Immature natural killer cell (primary cell): ENCODE results near the gene CNTN5. TPM values are rescaled to one million over a fixed set of nuclear protein-coding genes. Genes with fewer than 3 reads are reported as not detected.

Experiments used
- DNase-seq, 3 donors: peaks; one replicate each; pipeline ENCODE4 v3.0.0; 2022; ENCODE audit warnings: mixed read lengths in 1 of 3
- H3K27ac Mint-ChIP-seq, 6 donors: one replicate each; pipeline ENCODE4 v1.8.0; 2020; ENCODE audit warnings: mixed read lengths in 6 of 6, mild to moderate bottlenecking in 5 of 6, inconsistent platforms in 4 of 6, moderate library complexity in 3 of 6
- H3K27me3 Mint-ChIP-seq, 3 donors: one replicate each; pipeline ENCODE4 v1.8.0; 2020 to 2021; ENCODE audit warnings: low read depth in 3 of 3, mild to moderate bottlenecking in 3 of 3, mixed read lengths in 3 of 3, moderate library complexity in 3 of 3, inconsistent platforms in 1 of 3
- H3K36me3 Mint-ChIP-seq, 3 donors: one replicate each; pipeline ENCODE4 v1.8.0; 2020; ENCODE audit warnings: mixed read lengths in 3 of 3, inconsistent platforms in 2 of 3, mild to moderate bottlenecking in 2 of 3
- H3K4me1 Mint-ChIP-seq, 2 donors: one replicate each; pipeline ENCODE4 v1.8.0; 2020; ENCODE audit warnings: inconsistent platforms in 2 of 2, mild to moderate bottlenecking in 2 of 2, mixed read lengths in 2 of 2, moderate library complexity in 1 of 2
- H3K4me3 Mint-ChIP-seq, 5 donors: one replicate each; pipeline ENCODE4 v1.8.0; 2020; ENCODE audit warnings: mild to moderate bottlenecking in 5 of 5, mixed read lengths in 5 of 5, inconsistent platforms in 3 of 5, moderate library complexity in 3 of 5
- H3K9me3 Mint-ChIP-seq, 6 donors: one replicate each; pipeline ENCODE4 v1.8.0; 2020; ENCODE audit warnings: mild to moderate bottlenecking in 6 of 6, mixed read lengths in 6 of 6, inconsistent platforms in 4 of 6, moderate library complexity in 3 of 6
- polyA plus RNA-seq, 3 donors: library from polyadenylated mRNA; unstranded; fragments of 300-500 nt; fragmentation: Illumina TruSeq; gene quantifications; one replicate each; pipeline ENCODE4 v1.2.3, GENCODE V29; 2021

The CNTN5 gene
- polyA plus RNA-seq, 3 donors from 2014 or later = not detected

DNA sequence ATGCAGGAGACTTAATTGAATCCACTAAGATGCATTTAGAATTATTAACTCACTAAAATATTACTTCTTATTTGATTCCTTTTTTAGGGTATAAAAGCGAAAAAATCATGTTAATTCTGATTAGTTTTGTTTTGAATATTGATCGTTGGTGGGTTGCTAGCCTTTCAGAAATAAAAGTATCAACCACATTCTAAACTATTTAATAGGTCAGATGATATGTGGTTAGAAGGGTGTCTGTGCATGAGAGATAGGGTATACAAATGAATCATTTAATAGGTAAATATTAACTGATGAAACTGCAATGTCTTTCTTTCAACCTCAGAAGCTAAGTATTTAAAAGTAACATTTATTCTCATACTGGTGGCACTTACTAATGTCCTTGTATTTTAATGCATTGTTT lies 515.1 kb downstream of the CNTN5 start:
- Mint-ChIP-seq H3K9me3 (peaks cover 11 to 47% (median 26%) of the 10 kb centered on the region in 6 donors), H3K27ac (no peak overlapping the region), H3K4me1 (no peaks in the 10 kb centered on the region), H3K36me3 (peaks cover 0 to 4% (median 0%) of the 10 kb centered on the region in 3 donors), H3K4me3 (no peak overlapping the region), H3K27me3 (peaks cover 0 to 3% (median 1%) of the 10 kb centered on the region in 3 donors)
- DNase-seq = no peak

GRCh38 chr11:99537681-99538080 lies 516.9 kb downstream of the CNTN5 start:
- Mint-ChIP-seq H3K9me3 (peaks cover 14 to 53% (median 26%) of the 10 kb centered on the region in 6 donors), H3K27ac (no peak overlapping the region), H3K27me3 (peaks cover 0 to 3% (median 0%) of the 10 kb centered on the region in 3 donors), H3K4me3 (no peak overlapping the region), H3K4me1 (no peaks in the 10 kb centered on the region), H3K36me3 (peaks cover 0 to under 1% (median 0%) of the 10 kb centered on the region in 3 donors)
- no peak for DNase-seq

GRCh38 chr11:99545616-99546015 lies 524.9 kb downstream of the CNTN5 start:
- DNase-seq = no peak
- Mint-ChIP-seq H3K9me3 (peaks cover 6 to 60% (median 24%) of the 10 kb centered on the region in 6 donors), H3K36me3 (no peaks in the 10 kb centered on the region), H3K4me1 (no peaks in the 10 kb centered on the region), H3K27me3 (no peaks in the 10 kb centered on the region), H3K4me3 (no peak overlapping the region), H3K27ac (no peak overlapping the region)

DNA sequence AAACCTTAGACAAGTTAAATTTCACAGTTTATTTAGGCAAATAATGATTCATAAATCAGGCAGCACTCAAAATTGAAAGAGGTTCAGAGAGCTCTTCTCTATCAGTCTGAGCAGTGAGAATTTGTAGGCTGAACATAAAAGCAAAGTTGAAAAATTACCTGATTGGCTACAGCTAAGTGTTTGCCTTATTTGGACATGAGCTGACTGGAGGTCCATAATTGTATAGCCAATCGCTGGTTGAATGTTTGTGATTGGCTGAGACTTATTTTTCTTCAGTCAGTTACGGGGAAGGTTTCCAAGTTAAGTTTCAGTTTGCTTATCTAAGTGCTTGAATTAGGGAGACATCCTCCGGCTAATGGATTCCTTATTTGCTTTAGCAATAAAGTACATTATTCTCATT lies 527.5 kb downstream of the CNTN5 start:
- no peaks in the 10 kb centered on the region for H3K4me1 Mint-ChIP-seq
- H3K27ac Mint-ChIP-seq = no peak overlapping the region
- H3K9me3 Mint-ChIP-seq = peaks cover 3 to 50% (median 19%) of the 10 kb centered on the region in 6 donors
- no peaks in the 10 kb centered on the region for H3K36me3 Mint-ChIP-seq
- H3K4me3 Mint-ChIP-seq = no peak overlapping the region
- DNase-seq = no peak
- no peaks in the 10 kb centered on the region for H3K27me3 Mint-ChIP-seq

DNA sequence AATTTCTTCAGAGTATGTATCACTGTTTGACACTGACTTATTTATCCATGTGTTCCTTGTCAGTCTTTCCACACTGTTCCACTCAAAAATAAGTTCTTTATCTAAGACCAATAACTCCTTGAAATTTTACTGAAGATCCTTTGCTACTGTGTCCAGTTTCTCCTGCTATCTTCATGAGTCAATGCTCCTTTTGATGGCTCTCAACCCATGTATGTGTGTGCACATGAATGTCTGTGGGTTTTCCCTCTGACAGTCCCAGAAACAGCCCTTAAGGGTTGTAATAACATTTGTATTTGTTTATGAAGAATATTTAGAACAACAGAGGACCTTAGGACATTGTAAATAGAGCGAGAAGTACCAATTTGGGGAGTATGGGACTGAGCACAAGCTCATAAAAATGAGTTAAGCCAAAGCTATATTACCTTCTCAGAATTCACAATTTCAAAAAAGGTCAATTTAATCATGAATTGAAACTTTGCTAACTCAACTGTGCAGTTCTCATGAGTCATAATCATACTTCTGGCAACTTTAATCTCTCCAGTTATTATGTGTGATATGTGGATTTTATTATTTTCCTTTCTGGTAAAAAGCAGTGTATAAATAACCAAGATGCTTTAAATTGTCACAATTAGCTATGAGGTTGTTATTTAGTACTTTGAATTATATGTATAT lies 533.6 kb downstream of the CNTN5 start:
- Mint-ChIP-seq H3K9me3 (peaks cover 2 to 24% (median 12%) of the 10 kb centered on the region in 6 donors), H3K27ac (no peak overlapping the region), H3K27me3 (no peaks in the 10 kb centered on the region), H3K4me3 (no peak overlapping the region), H3K4me1 (no peaks in the 10 kb centered on the region), H3K36me3 (no peaks in the 10 kb centered on the region)
- no peak for DNase-seq

- Mint-ChIP-seq H3K9me3 (peaks cover 2 to 22% (median 12%) of the 10 kb centered on the region in 6 donors), H3K27ac (no peak overlapping the region), H3K36me3 (no peaks in the 10 kb centered on the region), H3K27me3 (no peaks in the 10 kb centered on the region), H3K4me1 (no peaks in the 10 kb centered on the region), H3K4me3 (no peak overlapping the region)
- no peak for DNase-seq
Measured at GRCh38 chr11:99555486-99555885, 534.7 kb downstream of the CNTN5 start.

- H3K4me1 Mint-ChIP-seq = no peaks in the 10 kb centered on the region
- no peak for DNase-seq
- H3K27ac Mint-ChIP-seq = no peak overlapping the region
- H3K36me3 Mint-ChIP-seq = no peaks in the 10 kb centered on the region
- peaks cover 4 to 41% (median 15%) of the 10 kb centered on the region in 6 donors for H3K9me3 Mint-ChIP-seq
- no peaks in the 10 kb centered on the region for H3K27me3 Mint-ChIP-seq
- no peak overlapping the region for H3K4me3 Mint-ChIP-seq
Measured at GRCh38 chr11:99565333-99565732, 544.6 kb downstream of the CNTN5 start.

- DNase-seq = no peak
- H3K36me3 Mint-ChIP-seq = no peaks in the 10 kb centered on the region
- peaks cover 10 to 51% (median 22%) of the 10 kb centered on the region in 6 donors for H3K9me3 Mint-ChIP-seq
- H3K4me3 Mint-ChIP-seq = no peak overlapping the region
- no peaks in the 10 kb centered on the region for H3K4me1 Mint-ChIP-seq
- H3K27me3 Mint-ChIP-seq = no peaks in the 10 kb centered on the region
- no peak overlapping the region for H3K27ac Mint-ChIP-seq
Measured at GRCh38 chr11:99567334-99567956, 546.7 kb downstream of the CNTN5 start.

- H3K27me3 Mint-ChIP-seq = peaks cover 0 to 2% (median 0%) of the 10 kb centered on the region in 3 donors
- no peak overlapping the region for H3K4me3 Mint-ChIP-seq
- no peaks in the 10 kb centered on the region for H3K4me1 Mint-ChIP-seq
- H3K27ac Mint-ChIP-seq = no peak overlapping the region
- no peak for DNase-seq
- peaks cover 8 to 49% (median 15%) of the 10 kb centered on the region in 6 donors for H3K9me3 Mint-ChIP-seq
- no peaks in the 10 kb centered on the region for H3K36me3 Mint-ChIP-seq
Measured at GRCh38 chr11:99568808-99569207, 548.1 kb downstream of the CNTN5 start.

DNA sequence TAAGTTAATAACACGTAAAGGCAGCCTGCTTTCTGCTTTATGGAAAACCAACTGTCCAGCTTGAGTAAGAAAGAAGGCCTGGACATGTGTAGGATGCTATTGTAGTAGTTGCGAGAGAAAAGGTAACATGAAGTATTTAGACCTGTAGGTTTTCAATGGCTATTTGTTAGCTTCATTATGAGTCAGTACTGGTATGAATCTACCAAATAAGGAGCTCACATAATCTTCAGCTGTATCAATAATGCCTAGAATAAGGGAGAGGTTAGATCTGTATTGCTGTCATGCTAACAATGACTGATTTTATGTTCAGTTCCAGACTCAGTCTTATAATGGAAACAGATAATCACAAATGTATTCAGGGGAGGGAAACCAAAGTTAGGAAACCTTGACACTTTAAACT lies 550.3 kb downstream of the CNTN5 start:
- Mint-ChIP-seq H3K4me3 (no peak overlapping the region), H3K27ac (no peak overlapping the region), H3K27me3 (peaks cover 0 to 2% (median 2%) of the 10 kb centered on the region in 3 donors), H3K36me3 (peaks cover 0 to 3% (median 0%) of the 10 kb centered on the region in 3 donors), H3K9me3 (peaks cover 12 to 60% (median 22%) of the 10 kb centered on the region in 6 donors), H3K4me1 (no peaks in the 10 kb centered on the region)
- no peak for DNase-seq

GRCh38 chr11:99584830-99585229 lies 564.1 kb downstream of the CNTN5 start:
- Mint-ChIP-seq H3K4me3 (no peak overlapping the region), H3K36me3 (peaks cover 0 to 4% (median 0%) of the 10 kb centered on the region in 3 donors), H3K27me3 (peaks cover 0 to 3% (median 0%) of the 10 kb centered on the region in 3 donors), H3K27ac (no peak overlapping the region), H3K9me3 (peaks cover 14 to 49% (median 33%) of the 10 kb centered on the region in 6 donors), H3K4me1 (no peaks in the 10 kb centered on the region)
- no peak for DNase-seq

- peaks cover 0 to 2% (median 0%) of the 10 kb centered on the region in 3 donors for H3K27me3 Mint-ChIP-seq
Measured at GRCh38 chr11:99585606-99586005, 564.9 kb downstream of the CNTN5 start.

DNA sequence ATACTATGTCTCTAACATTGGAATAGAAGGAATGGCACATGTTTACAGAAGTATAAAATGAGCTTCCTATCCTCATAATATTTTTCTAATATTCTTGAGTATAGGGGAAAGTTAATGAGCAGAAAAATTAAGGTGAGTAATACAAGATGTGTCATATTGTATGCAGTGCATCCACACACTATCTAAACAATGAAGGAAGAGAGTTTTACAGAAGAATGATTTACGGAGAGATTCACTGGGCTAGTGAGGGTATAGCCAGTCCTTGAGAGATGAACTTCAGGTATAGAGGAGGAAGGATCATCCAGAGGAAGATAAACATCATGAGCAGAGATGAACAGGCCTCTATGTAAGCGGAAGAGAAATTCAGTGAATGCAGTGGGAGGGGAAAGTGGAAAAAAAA lies 569.0 kb downstream of the CNTN5 start:
- Mint-ChIP-seq H3K4me3 (no peak overlapping the region), H3K4me1 (no peaks in the 10 kb centered on the region), H3K36me3 (no peaks in the 10 kb centered on the region), H3K27me3 (peaks cover 0 to 4% (median 0%) of the 10 kb centered on the region in 3 donors), H3K9me3 (peaks cover 23 to 54% (median 28%) of the 10 kb centered on the region in 6 donors), H3K27ac (no peak overlapping the region)
- DNase-seq = no peak

More at GRCh38 chr11:99585606-99586005, 564.9 kb downstream of the CNTN5 start:
- H3K4me1 Mint-ChIP-seq = no peaks in the 10 kb centered on the region
- no peak overlapping the region for H3K4me3 Mint-ChIP-seq
- H3K36me3 Mint-ChIP-seq = peaks cover 0 to 4% (median 0%) of the 10 kb centered on the region in 3 donors
- peaks cover 17 to 57% (median 30%) of the 10 kb centered on the region in 6 donors for H3K9me3 Mint-ChIP-seq
- no peak for DNase-seq
- H3K27ac Mint-ChIP-seq = no peak overlapping the region

DNA sequence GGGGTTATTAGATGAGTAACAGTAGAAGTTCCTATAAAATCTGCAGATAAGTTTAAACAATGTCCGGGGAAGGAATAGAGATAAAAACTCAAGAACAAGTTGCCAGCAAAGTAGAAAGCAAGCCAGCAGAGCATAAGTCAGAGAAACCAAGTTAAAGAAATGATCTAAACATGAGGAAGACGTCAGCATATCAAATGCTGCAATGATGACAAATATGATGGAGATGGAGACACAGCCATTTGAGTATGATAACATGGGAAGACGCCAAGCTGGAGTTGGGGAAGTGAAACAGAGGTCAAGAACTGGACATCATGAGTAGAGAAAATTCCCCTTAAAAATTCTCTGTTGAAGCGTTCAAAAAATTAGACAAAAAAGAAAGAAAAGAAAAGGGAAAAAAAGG lies 571.5 kb downstream of the CNTN5 start:
- no peak overlapping the region for H3K27ac Mint-ChIP-seq

More for the DNA sequence above, 571.5 kb downstream of the CNTN5 start:
- H3K4me1 Mint-ChIP-seq = no peaks in the 10 kb centered on the region
- H3K4me3 Mint-ChIP-seq = no peak overlapping the region
- peaks cover 0 to 4% (median 0%) of the 10 kb centered on the region in 3 donors for H3K27me3 Mint-ChIP-seq
- DNase-seq = no peak
- no peaks in the 10 kb centered on the region for H3K36me3 Mint-ChIP-seq
- peaks cover 14 to 45% (median 28%) of the 10 kb centered on the region in 6 donors for H3K9me3 Mint-ChIP-seq
